GM18907 (cell line): ENCODE measurements around the gene APOC1.
A peak's percentile ranks its signal among the peaks of the same experiment; 100 is the strongest.

Experiments
- ATAC-seq: cut with Tn5 transposase; IDR thresholded peaks from one replicate; pipeline ENCODE4 v1.9.1; 2021; ENCODE audit warnings: mild to moderate bottlenecking, moderate library complexity; ENCODE audit not compliant: unreplicated experiment

Gene APOC1

DNA sequence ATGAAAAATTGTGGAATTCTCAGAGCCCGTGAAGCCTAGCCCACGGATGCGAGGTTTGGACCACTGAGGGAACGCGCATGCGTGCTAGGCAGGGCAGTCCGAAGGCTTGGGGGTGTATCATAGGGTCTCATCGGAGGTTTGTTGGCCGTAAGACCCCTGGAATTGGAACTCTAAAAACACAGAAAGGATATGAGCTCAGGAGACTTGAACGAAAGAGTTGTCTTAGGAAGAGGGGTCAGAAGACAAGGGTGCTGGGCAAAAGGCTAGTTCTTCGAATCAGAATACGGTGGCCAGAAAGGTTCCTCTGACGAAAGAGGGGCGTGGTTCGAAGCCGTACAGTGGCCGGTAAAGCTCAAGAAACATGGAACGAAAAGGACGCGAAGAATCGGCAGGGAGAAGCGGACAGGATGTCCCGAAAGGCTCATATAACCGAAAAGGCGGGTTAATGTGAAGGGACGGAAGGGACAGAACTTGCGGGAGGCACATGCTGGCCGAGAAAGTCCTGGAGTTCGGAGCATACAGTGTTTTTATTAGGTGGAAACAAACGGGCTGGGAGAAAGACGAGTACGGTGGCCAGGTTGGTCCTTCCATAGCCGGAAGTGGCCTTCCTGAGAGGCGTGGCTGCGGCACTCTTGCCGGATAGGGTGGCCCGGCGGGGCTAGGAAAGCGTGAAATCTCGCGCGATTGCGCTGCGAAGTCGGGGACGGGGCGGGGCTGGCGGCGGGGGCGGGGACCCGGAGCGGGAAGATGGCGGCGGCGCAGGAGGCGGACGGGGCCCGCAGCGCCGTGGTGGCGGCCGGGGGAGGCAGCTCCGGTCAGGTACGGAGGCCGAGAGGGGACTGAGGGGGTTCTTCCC lies 40.5 kb downstream of the APOC1 start, which contains the start of gene CLPTM1:
TSS of gene CLPTM1 (plus strand) at position 732 of the 856 bp plus-strand sequence. CDS start at position 748, 16 bp downstream.
- peak; percentile 79 for ATAC-seq

DNA sequence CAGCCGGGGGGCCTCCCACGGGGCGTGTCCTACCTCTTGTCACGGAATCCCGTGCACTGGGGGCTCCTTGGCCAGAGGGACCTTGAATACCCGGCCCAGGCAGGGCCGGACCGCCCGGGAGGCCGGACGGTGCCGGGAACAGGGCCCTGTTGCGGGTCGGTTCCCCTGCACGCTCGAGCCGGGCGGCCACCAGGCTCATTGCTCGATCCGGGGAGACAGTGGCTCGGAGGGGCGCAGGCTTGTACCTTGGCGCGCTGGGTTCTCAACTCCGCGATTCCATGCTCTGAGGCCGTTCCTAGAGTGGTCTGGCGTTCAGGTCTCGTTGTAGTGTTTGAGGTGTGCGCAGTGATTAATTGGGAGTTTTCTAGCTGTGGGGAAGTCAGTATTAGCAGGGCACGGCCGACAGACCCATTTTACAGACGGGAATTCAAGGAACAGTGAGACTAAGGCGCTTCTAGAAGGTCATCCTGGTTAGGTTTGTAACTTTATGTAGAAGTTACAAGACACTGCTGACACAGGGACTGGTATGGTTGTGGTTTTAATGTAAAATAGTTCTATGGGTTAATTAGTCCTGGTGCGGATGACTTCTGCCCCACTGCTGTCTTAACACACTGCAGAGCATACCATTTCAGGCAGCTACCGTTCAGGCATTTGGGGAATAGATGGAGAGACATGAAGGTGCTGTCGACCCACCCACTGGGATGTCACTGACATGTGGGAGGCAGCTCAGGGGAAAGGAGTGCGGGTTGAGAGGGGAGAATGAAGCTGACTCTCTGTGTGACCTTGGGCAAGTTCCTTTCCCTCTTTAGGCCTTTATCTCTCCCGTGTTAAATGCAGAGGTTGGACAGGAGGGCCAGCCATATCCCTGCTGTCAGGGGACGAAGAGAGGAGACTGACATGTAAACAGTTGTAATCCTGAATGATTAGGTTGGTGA lies 41.4 kb downstream of the APOC1 start:
- ATAC-seq, result no peak

DNA sequence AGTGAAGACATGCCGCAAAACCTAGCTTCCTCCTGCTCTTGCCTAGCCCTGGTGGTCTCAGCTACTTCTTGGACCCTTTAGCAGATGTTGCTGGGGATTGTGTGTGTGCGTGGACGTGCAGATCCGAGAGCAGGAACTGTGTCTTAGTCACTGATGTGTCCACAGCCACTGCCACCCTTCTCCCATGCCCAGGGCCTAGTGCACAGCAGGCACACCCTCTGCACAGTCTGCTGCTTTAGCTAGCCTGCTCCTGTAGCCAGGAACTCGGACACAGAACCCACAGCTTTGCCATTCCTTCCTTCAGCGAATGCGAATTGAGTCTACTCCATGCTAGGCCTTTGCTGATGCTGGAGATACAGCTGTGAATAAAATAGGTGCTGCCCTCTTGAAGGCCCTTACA lies 43.1 kb downstream of the APOC1 start:
- ATAC-seq, result no peak

DNA sequence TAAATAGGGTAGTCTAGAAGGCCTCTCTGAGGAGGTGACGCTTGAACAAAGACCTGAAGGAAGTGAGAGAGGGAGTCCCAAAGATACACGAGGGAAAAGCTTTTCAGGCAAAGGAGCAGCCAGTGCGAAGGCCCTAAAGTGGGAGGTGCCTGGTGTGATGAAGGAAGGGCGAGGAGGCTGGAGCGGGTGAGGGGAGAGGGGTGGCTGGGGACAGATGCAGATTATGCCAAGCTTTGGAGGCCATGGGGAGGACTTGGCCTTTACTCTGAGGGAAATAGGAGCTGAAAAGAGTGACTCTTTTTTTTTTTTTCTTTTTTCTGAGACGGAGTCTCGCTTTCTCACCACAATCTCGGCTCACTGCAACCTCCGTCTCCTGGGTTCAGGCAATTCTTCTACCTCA lies 43.7 kb downstream of the APOC1 start:
- ATAC-seq, result no peak

GRCh38 chr19:44959691-44960090 lies 45.3 kb downstream of the APOC1 start:
- no peak for ATAC-seq

GRCh38 chr19:44960906-44961728 lies 46.7 kb downstream of the APOC1 start:
- ATAC-seq, result no peak

DNA sequence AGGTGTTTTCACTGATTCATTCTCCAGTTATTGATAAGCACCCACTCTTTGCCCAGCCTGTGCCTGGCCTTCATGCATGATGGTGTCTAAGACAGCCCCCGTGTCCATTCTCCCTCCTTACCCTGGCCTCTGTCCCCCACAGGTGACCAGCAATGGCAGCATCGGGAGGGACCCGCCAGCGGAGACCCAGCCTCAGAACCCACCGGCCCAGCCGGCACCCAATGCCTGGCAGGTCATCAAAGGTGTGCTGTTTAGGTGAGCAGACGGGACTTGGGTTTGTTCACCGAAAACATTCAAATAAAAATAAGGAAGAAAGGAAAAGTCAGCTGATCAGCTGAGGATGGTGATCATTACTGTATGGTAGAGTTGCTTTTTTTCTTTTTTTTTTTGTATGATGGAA lies 47.4 kb downstream of the APOC1 start:
- ATAC-seq, result no peak

- no peak for ATAC-seq
These were observed 53.7 kb downstream of the APOC1 start for GRCh38 chr19:44968118-44968517.

DNA sequence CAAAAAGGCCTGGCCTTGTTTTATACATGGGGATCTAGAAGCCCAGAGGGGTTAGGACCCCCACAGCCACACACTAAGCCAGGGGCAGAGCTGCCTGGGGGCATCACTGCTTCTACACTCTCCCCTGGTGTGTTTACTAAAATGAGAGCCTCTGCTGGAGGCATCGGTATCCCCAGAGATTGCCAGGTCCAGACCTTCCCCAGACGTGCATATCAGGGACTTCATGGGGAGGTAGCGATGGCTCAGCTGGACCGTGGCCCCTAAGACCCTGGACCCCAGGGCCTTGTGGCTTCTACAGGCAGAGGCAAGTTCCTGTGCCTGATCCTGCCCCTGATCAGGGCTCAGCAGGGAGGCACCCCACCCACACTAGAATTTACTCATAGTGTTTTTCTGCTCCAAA lies 54.3 kb downstream of the APOC1 start:
- no peak for ATAC-seq
